ENCODE data around the gene PLAGL2. TPM values are rescaled to one million over a fixed set of nuclear protein-coding genes. Genes with fewer than 3 reads are reported as not detected.

Gene PLAGL2
- 1 to 10 TPM; 2.1 to 5.3 TPM for total RNA-seq

GRCh38 chr20:32207626-32208498 is at the start of gene PLAGL2, which contains the start of gene POFUT1:
TSS of gene PLAGL2 (minus strand) at chr20:32207743. CDS start at chr20:32202178, 5,565 bp downstream.
TSS of gene POFUT1 (plus strand) at chr20:32207880. CDS start at chr20:32207942, 62 bp downstream.

Other genes starting within 250 kb of the PLAGL2 start
- not detected for gene XKR7, start 239.6 kb downstream of the PLAGL2 start, total RNA-seq
- gene CCM2L, start 197.3 kb downstream of the PLAGL2 start, total RNA-seq = not detected
- under 1 TPM in 1 of 2 donors, not detected in 1; 0.33 TPM for gene HCK, start 155.5 kb downstream of the PLAGL2 start, total RNA-seq
- 10 to 100 TPM; 51.6 to 52.7 TPM for gene TM9SF4, start 98.0 kb downstream of the PLAGL2 start, total RNA-seq
- 10 to 100 TPM; 28.6 to 38.6 TPM for gene POFUT1, start 137 bp upstream of the PLAGL2 start, total RNA-seq
- gene KIF3B, start 69.9 kb upstream of the PLAGL2 start, total RNA-seq = 10 to 100 TPM; 17.2 to 20.6 TPM
- gene ASXL1, start 150.6 kb upstream of the PLAGL2 start, total RNA-seq = 10 to 100 TPM; 28.9 to 44.6 TPM